ENCODE results near the gene SP6. TPM values are rescaled to one million over a fixed set of nuclear protein-coding genes. Genes with fewer than 3 reads are reported as not detected.

Gene SP6
- total RNA-seq, 2 donors from 2014 or later, result not detected

GRCh38 chr17:47838636-47839035 is 12.3 kb downstream of the SP6 start:
- Histone ChIP-seq H3K4me3 (no peak overlapping the region), H3K9me3 (no peaks in the 10 kb centered on the region), H3K27ac (no peak overlapping the region), H3K27me3 (replicated peaks; ENCODE audit: insufficient read depth) (no peaks in the 10 kb centered on the region), H3K4me1 (ENCODE audit: control insufficient read depth in 1 of 2, low read depth in 2 of 2) (peaks cover 4 to 20% of the 10 kb centered on the region in 2 donors), H3K36me3 (no peaks in the 10 kb centered on the region)
- no peak for TF ChIP-seq CTCF (IDR thresholded peaks at IDR 0.05)
- no peak for ATAC-seq (ENCODE audit: insufficient number of reproducible peaks, low FRiP score, low read depth)
- DNase-seq (ENCODE audit: low spot score), result no peak

DNA sequence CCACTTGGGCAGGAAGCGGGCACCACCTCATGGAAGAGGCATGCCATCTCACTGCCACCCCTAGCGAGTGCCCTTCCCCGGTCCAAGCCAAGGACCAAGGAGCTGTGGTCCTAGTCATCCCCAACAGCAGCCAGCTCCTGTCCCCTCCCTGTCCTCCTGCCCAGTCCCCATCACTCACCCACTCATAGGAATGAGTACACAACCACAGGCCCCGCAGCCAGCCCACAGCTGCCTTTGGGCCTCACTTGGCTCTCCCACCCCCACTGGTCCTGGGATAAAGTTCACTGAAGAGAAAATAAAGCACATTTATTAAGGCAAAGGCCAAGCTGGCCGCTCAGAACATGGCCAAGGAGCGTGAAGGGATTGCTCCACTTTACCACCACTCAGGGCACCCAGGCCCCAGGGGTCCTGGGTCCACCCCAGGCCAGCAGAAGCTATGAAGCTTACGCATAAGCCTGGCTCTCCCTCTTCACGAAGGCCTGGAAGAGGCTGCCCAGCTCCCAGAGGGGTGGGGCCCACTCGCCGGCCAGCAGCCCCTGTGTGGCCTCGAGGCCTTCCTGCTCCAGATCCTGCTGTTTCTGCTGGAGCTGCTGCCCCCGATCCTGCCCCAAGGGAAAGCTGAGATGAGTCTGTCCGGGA is 13.4 kb downstream of the SP6 start:
- Histone ChIP-seq H3K4me1 (ENCODE audit: control insufficient read depth in 1 of 2, low read depth in 2 of 2) (peaks cover 4 to 16% of the 10 kb centered on the region in 2 donors), H3K4me3 (no peak overlapping the region), H3K27ac (no peak overlapping the region), H3K36me3 (no peaks in the 10 kb centered on the region), H3K27me3 (replicated peaks; ENCODE audit: insufficient read depth) (no peaks in the 10 kb centered on the region), H3K9me3 (no peaks in the 10 kb centered on the region)
- no peak for TF ChIP-seq CTCF (IDR thresholded peaks at IDR 0.05)
- DNase-seq (ENCODE audit: low spot score), result no peak
- ATAC-seq (ENCODE audit: insufficient number of reproducible peaks, low FRiP score, low read depth), result no peak

DNA sequence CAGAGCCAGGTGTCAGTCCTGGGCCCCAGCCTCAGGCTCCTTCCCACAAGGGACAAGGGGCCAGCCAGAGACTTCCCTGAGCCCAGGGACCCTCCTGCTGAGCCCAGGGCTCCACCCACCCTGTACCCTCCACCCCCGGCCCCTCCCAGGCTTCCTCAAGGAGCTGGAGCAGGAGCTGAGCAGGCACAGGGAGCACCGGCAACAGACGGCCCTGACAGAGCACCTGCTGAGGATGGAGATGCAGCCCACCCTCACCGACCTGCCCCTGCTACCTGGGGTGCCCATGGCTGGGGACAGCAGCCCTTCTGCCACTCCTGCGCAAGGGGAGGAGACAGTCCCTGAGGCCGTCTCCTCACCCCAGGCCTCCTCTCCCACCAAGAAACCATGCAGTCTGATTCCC is 14.4 kb downstream of the SP6 start:
- no peak overlapping the region for H3K27ac ChIP-seq
- DNase-seq (ENCODE audit: low spot score) (no peak), ATAC-seq (ENCODE audit: insufficient number of reproducible peaks, low FRiP score, low read depth) (no peak)
- H3K9me3 ChIP-seq, result no peaks in the 10 kb centered on the region
- no peak overlapping the region for H3K4me3 ChIP-seq
- no peak for TF ChIP-seq CTCF (IDR thresholded peaks at IDR 0.05)
- peaks cover 10 to 22% of the 10 kb centered on the region in 2 donors for H3K4me1 ChIP-seq (ENCODE audit: control insufficient read depth in 1 of 2, low read depth in 2 of 2)
- no peaks in the 10 kb centered on the region for H3K36me3 ChIP-seq
- no peaks in the 10 kb centered on the region for H3K27me3 ChIP-seq (replicated peaks; ENCODE audit: insufficient read depth)

GRCh38 chr17:47834756-47835155 is 16.2 kb downstream of the SP6 start:
- no peak for ATAC-seq (ENCODE audit: insufficient number of reproducible peaks, low FRiP score, low read depth)
- TF ChIP-seq CTCF (IDR thresholded peaks at IDR 0.05), result no peak
- no peaks in the 10 kb centered on the region for H3K36me3 ChIP-seq
- H3K4me1 ChIP-seq (ENCODE audit: control insufficient read depth in 1 of 2, low read depth in 2 of 2), result peaks cover 13 to 19% of the 10 kb centered on the region in 2 donors
- no peaks in the 10 kb centered on the region for H3K27me3 ChIP-seq (replicated peaks; ENCODE audit: insufficient read depth)
- DNase-seq (ENCODE audit: low spot score), result no peak
- H3K27ac ChIP-seq, result no peak overlapping the region
- no peak overlapping the region for H3K4me3 ChIP-seq
- no peaks in the 10 kb centered on the region for H3K9me3 ChIP-seq

GRCh38 chr17:47831934-47832327 is 19.0 kb downstream of the SP6 start:
- Histone ChIP-seq H3K4me3 (peak overlapping the region; percentile 85), H3K36me3 (peaks cover 10% of the 10 kb centered on the region), H3K9me3 (no peaks in the 10 kb centered on the region), H3K4me1 (ENCODE audit: control insufficient read depth in 1 of 2, low read depth in 2 of 2) (peaks cover 13 to 18% of the 10 kb centered on the region in 2 donors), H3K27me3 (replicated peaks; ENCODE audit: insufficient read depth) (no peaks in the 10 kb centered on the region), H3K27ac (peak overlapping the region in 1 of 2 donors; percentile 75)
- no peak for ATAC-seq (ENCODE audit: insufficient number of reproducible peaks, low FRiP score, low read depth)
- DNase-seq (ENCODE audit: low spot score), result no peak
- TF ChIP-seq CTCF (IDR thresholded peaks at IDR 0.05), result no peak
